Endodermal cell (in vitro differentiated cells): ENCODE measurements around the gene PTPRQ. TPM values are rescaled to one million over a fixed set of nuclear protein-coding genes. Genes with fewer than 3 reads are reported as not detected.

Experiments used
- DNase-seq: peaks from one replicate; pipeline ENCODE4 v3.0.0-alpha.2; 2017
- H3K27ac ChIP-seq: 2 replicates; pipeline ENCODE4 v1.5.1; 2013; ENCODE audit warnings: mild to moderate bottlenecking, low read depth, low read length, moderate library complexity
- H3K27me3 ChIP-seq: 2 replicates; pipeline ENCODE4 v1.6.1; 2013; ENCODE audit warnings: mild to moderate bottlenecking, low read length, moderate library complexity; ENCODE audit not compliant: insufficient read depth, control insufficient read depth, poor library complexity, severe bottlenecking
- H3K36me3 ChIP-seq: 2 replicates; pipeline ENCODE4 v1.7.0; 2013; ENCODE audit warnings: mild to moderate bottlenecking, low read length, moderate library complexity; ENCODE audit not compliant: control insufficient read depth, insufficient read depth
- H3K4me1 ChIP-seq: one replicate; pipeline ENCODE4 v1.7.0; 2013; ENCODE audit warnings: low read length; ENCODE audit not compliant: control insufficient read depth, insufficient read depth
- H3K4me3 ChIP-seq: 2 replicates; pipeline ENCODE4 v1.5.1; 2013; ENCODE audit warnings: mild to moderate bottlenecking, low read length, moderate library complexity
- H3K9ac ChIP-seq: 2 replicates; pipeline ENCODE4 v1.6.1; 2013; ENCODE audit warnings: mild to moderate bottlenecking, low read length, moderate library complexity; ENCODE audit not compliant: poor library complexity, severe bottlenecking; ENCODE audit errors: extremely low read depth
- H3K9me3 ChIP-seq: 2 replicates; pipeline ENCODE4 v1.6.1; 2013; ENCODE audit warnings: mild to moderate bottlenecking, low read length, moderate library complexity; ENCODE audit not compliant: control insufficient read depth
- H3K27ac Mint-ChIP-seq: 2 replicates; pipeline ENCODE4 v1.8.0; 2020; ENCODE audit warnings: mixed read lengths
- H3K27me3 Mint-ChIP-seq: 2 replicates; pipeline ENCODE4 v1.8.0; 2021; ENCODE audit warnings: mild to moderate bottlenecking, mixed read lengths; ENCODE audit not compliant: insufficient read depth
- H3K36me3 Mint-ChIP-seq: 2 replicates; pipeline ENCODE4 v1.8.0; 2020; ENCODE audit warnings: low read depth, mixed read lengths
- H3K4me1 Mint-ChIP-seq: 2 replicates; pipeline ENCODE4 v1.8.0; 2020; ENCODE audit warnings: mixed read lengths
- H3K4me3 Mint-ChIP-seq: 2 replicates; pipeline ENCODE4 v1.8.0; 2020; ENCODE audit warnings: mild to moderate bottlenecking, moderate library complexity, mixed read lengths
- H3K9me3 Mint-ChIP-seq: 2 replicates; pipeline ENCODE4 v1.8.0; 2020; ENCODE audit warnings: mild to moderate bottlenecking, mixed read lengths
- CTCF ChIP-seq: fragments of 200-600 bp; sonication (generic); conservative IDR thresholded peaks from 2 replicates; pipeline ENCODE4 v1.5.0; 2021; ENCODE audit warnings: antibody characterized with exemption, mild to moderate bottlenecking
- WGBS, 2 experiments: methylation state at CpG; one replicate each; pipeline versions ENCODE4 v1.1.5 to v1.1.7; 2013; ENCODE audit warnings: missing lambda C conversion rate in 2 of 2, mixed read lengths in 1 of 2; ENCODE audit not compliant: insufficient coverage in 1 of 2, insufficient read length in 1 of 2; 5-methylcytosine and 5-hydroxymethylcytosine counted together
- total RNA-seq, 2 donors: library from RNA; stranded (reverse); fragmentation: NEBNext Ultra II Directional in 1 of 2; extraction: Animal tissue kit (Norgen Biotek cat#: 25700) in 1 of 2; gene quantifications; 2 replicates in 1 of 2; 3 replicates in 1 of 2; pipeline ENCODE4 v1.2.1, GENCODE V29; 2021

PTPRQ gene
- total RNA-seq, 2 donors from 2014 or later, result 0.13 TPM; not detected in 1

GRCh38 chr12:80714055-80714454 is 270.0 kb downstream of the PTPRQ start:
- H3K9me3 ChIP-seq, result no peaks in the 10 kb centered on the region
- Mint-ChIP-seq H3K9me3 (no peaks in the 10 kb centered on the region), H3K4me3 (peak overlapping the region; percentile 53), H3K27me3 (peaks cover 55% of the 10 kb centered on the region), H3K4me1 (peaks cover 50% of the 10 kb centered on the region), H3K27ac (peak overlapping the region; percentile 29), H3K36me3 (no peaks in the 10 kb centered on the region)
- peaks cover 36% of the 10 kb centered on the region for H3K27me3 ChIP-seq
- H3K4me1 ChIP-seq, result peaks cover 9% of the 10 kb centered on the region
- no peak overlapping the region for H3K27ac ChIP-seq
- TF ChIP-seq CTCF, result no peak
- peak; percentile 89 for DNase-seq
- WGBS, 2 experiments, result 12 to 22% methylated on average over 8 to 16 of the region's 16 CpGs
- peak overlapping the region; percentile 62 for H3K4me3 ChIP-seq
- no peaks in the 10 kb centered on the region for H3K36me3 ChIP-seq
- H3K9ac ChIP-seq, result no peak overlapping the region

GRCh38 chr12:80714846-80715245 is 270.8 kb downstream of the PTPRQ start:
- peak; percentile 78 for DNase-seq
- no peak overlapping the region for H3K9ac ChIP-seq
- H3K4me1 Mint-ChIP-seq, result peaks cover 48% of the 10 kb centered on the region
- H3K4me3 Mint-ChIP-seq, result no peak overlapping the region
- H3K4me3 ChIP-seq, result no peak overlapping the region
- no peak overlapping the region for H3K27ac Mint-ChIP-seq
- H3K36me3 Mint-ChIP-seq, result no peaks in the 10 kb centered on the region
- peaks cover 9% of the 10 kb centered on the region for H3K4me1 ChIP-seq
- H3K27ac ChIP-seq, result no peak overlapping the region
- 38 to 45% methylated on average over 3 of the region's 3 CpGs for WGBS, 2 experiments
- no peaks in the 10 kb centered on the region for H3K9me3 Mint-ChIP-seq
- no peaks in the 10 kb centered on the region for H3K9me3 ChIP-seq
- H3K27me3 ChIP-seq, result peaks cover 28% of the 10 kb centered on the region
- H3K27me3 Mint-ChIP-seq, result peaks cover 47% of the 10 kb centered on the region
- no peaks in the 10 kb centered on the region for H3K36me3 ChIP-seq
- TF ChIP-seq CTCF, result no peak

GRCh38 chr12:80715713-80716249 is 271.7 kb downstream of the PTPRQ start:
- H3K4me1 ChIP-seq, result peaks cover 9% of the 10 kb centered on the region
- no peaks in the 10 kb centered on the region for H3K36me3 ChIP-seq
- H3K9ac ChIP-seq, result no peak overlapping the region
- 46 to 52% methylated on average over 6 to 10 of the region's 10 CpGs for WGBS, 2 experiments
- peaks cover 19% of the 10 kb centered on the region for H3K27me3 ChIP-seq
- H3K4me3 Mint-ChIP-seq, result no peak overlapping the region
- peaks cover 39% of the 10 kb centered on the region for H3K27me3 Mint-ChIP-seq
- H3K27ac Mint-ChIP-seq, result no peak overlapping the region
- TF ChIP-seq CTCF, result no peak
- no peak overlapping the region for H3K27ac ChIP-seq
- peaks cover 42% of the 10 kb centered on the region for H3K4me1 Mint-ChIP-seq
- no peak overlapping the region for H3K4me3 ChIP-seq
- H3K9me3 Mint-ChIP-seq, result no peaks in the 10 kb centered on the region
- peak; percentile 65 for DNase-seq
- H3K9me3 ChIP-seq, result no peaks in the 10 kb centered on the region
- H3K36me3 Mint-ChIP-seq, result no peaks in the 10 kb centered on the region
